ENCODE data around the gene CHN2. TPM values are rescaled to one million over a fixed set of nuclear protein-coding genes. Genes with fewer than 3 reads are reported as not detected.

Gene CHN2
- total RNA-seq, 1 experiment from 2014 or later = 5.0 TPM

Other genes with a start within 250 kb of the CHN2 start
- 3.0 to 4.6 TPM (median 4.3 TPM) in 3 replicates for gene TRIL, start 236.4 kb upstream of the CHN2 start, total RNA-seq (2021)
- gene CPVL, start 48.2 kb upstream of the CHN2 start, total RNA-seq (2021) = 34.2 to 43.8 TPM (median 42.6 TPM) in 3 replicates

Data from WTC11 (cell line).